ENCODE results near the gene ATP1A4.

Gene ATP1A4

DNA sequence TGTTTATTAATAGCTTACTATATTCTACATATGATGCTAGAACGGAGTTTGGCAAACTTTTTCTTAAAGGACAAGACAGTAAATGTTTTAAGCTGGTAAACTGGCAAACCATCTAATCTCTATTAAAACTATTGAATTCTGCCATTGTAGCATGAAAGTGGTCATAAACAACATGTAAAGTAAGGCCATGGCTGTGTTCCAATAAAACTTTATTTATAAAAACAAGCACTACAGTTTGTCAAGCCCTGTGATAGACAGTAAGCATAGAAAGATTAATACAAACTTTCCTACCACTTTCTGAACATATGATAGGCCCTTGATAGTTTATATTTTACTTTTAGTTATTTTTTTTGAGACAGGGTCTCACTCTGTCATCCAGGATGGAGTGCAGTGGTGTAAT is 76.2 kb downstream of the ATP1A4 start:
- no peak for DNase-seq (ENCODE audit: low read depth, low spot score)

DNA sequence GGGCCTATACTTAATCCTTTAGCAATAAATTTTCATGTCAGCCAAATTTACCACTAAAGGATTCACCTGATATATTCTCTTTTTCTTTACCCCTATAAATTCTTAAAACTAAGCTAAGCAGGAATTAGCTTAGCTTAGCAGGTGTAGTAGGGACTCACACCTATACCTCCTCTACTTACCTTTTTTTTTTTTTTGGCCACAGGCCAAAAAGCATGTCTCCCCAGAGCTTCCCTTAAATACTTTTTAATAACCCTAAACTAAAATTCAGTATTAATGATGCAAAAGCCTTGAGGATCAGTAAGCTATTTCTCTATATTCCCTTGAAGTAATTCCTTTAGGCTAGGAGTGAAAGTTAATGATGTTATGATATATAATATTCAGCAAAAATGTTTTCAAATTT is 77.0 kb downstream of the ATP1A4 start:
- no peak for DNase-seq (ENCODE audit: low read depth, low spot score)

GRCh38 chr1:160232911-160233310 is 81.5 kb downstream of the ATP1A4 start:
- DNase-seq (ENCODE audit: low read depth, low spot score): no peak
